GM10248 (cell line): ENCODE measurements around the gene SIK3.

Experiments used
- CTCF ChIA-PET: fragments of 300-600 bp; sonication (Branson Sonifier 250); formaldehyde crosslinking; extraction: SDS; loops from one replicate; lab custom pipeline; 2021; ENCODE audit warnings: antibody characterized with exemption; lab: Yijun Ruan, JAX
- POLR2A ChIA-PET: fragments of 350-650 bp; sonication (Branson Sonifier 250); formaldehyde crosslinking; extraction: SDS; loops from one replicate; lab custom pipeline; 2020; ENCODE audit warnings: antibody characterized with exemption; lab: Yijun Ruan, JAX
- DNase-seq: peaks from one replicate; pipeline ENCODE4 v3.0.0; 2012; ENCODE audit errors: extremely low spot score
- TF ChIP-seq, protein P1 (sequence below): IDR thresholded peaks from 2 replicates; pipeline ENCODE4 v1.5.1; 2012; ENCODE audit warnings: mild to moderate bottlenecking, low read depth; ENCODE audit errors: extremely low read depth, missing control alignments, control extremely low read depth

The SIK3 gene

GRCh38 chr11:116813781-116814471 lies 284.3 kb downstream of the SIK3 start:
- CTCF ChIA-PET = interaction anchor here (0.6 to 2.6 kb wide), 4 partner anchors 9 to 29 kb away, joined by 3 to 14 read pairs (median 4); partner anchors contain the start of genes APOA4 and APOA5
- POLR2A ChIA-PET = no interaction called here

DNA sequence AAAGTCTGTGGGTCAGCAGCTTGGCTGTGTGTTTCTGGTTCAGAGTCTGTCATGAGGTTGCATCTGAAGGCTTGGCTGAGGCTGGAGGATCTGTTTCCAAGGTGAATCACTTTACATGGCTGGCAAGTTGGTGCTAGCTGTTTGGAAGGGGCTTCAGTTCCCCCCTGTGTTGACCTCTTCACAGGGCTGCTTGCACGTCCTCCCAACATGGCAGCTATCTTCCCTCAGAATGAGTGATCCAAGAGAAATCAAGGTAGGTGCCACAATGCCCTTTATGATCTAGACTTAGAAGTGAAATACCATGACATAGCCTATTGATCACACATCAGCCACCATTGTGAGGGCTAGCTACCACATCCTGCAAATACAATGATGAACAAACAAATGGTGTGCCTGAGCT lies 285.1 kb downstream of the SIK3 start:
- POLR2A ChIA-PET = no interaction called here
- CTCF ChIA-PET = interaction anchor here (0.6 to 2.6 kb wide), 8 partner anchors 10 to 67 kb away, joined by 3 to 14 read pairs (median 4); partner anchors contain the start of genes APOA4 and APOA5
- no peak for DNase-seq
- TF ChIP-seq, protein P1, sequence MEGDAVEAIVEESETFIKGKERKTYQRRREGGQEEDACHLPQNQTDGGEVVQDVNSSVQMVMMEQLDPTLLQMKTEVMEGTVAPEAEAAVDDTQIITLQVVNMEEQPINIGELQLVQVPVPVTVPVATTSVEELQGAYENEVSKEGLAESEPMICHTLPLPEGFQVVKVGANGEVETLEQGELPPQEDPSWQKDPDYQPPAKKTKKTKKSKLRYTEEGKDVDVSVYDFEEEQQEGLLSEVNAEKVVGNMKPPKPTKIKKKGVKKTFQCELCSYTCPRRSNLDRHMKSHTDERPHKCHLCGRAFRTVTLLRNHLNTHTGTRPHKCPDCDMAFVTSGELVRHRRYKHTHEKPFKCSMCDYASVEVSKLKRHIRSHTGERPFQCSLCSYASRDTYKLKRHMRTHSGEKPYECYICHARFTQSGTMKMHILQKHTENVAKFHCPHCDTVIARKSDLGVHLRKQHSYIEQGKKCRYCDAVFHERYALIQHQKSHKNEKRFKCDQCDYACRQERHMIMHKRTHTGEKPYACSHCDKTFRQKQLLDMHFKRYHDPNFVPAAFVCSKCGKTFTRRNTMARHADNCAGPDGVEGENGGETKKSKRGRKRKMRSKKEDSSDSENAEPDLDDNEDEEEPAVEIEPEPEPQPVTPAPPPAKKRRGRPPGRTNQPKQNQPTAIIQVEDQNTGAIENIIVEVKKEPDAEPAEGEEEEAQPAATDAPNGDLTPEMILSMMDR = no peak

More at GRCh38 chr11:116813781-116814471, 284.3 kb downstream of the SIK3 start:
- TF ChIP-seq, protein P1 = no peak
- DNase-seq = no peak

DNA sequence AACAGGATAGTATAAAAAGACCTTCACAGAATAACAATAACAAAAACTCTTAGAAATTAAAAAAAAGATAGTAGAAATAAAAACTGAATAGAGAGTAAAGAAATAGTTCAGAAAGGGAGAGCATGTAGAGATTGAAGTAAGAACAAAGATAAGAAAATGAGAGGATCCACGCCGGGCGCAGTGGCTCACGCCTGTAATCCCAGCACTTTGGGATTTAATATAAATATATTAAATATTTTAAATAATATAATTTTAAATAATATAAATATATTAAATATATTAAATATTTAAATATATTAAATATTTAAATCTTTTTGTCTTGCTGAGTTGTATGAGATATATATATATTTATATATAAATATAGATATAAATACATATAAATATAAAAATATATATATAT lies 286.1 kb downstream of the SIK3 start:
- TF ChIP-seq, protein P1 = no peak
- ChIA-PET POLR2A (no interaction called here), CTCF (interaction anchor here (0.9 to 2.0 kb wide), 6 partner anchors 11 to 68 kb away, joined by 3 to 5 read pairs (median 4); partner anchors contain the start of gene APOA4)
- DNase-seq = no peak

- TF ChIP-seq, protein P1 = no peak
- ChIA-PET POLR2A (no interaction called here), CTCF (interaction anchor here (1.3 to 2.2 kb wide), 4 partner anchors 15 to 294 kb away, joined by 5 to 8 read pairs (median 6); partner anchors contain the start of gene APOA5)
- DNase-seq = no peak
Measured at GRCh38 chr11:116811194-116811593, 287.0 kb downstream of the SIK3 start.

GRCh38 chr11:116808262-116809175 lies 289.7 kb downstream of the SIK3 start:
- POLR2A ChIA-PET = no interaction called here
- TF ChIP-seq, protein P1 = no peak

GRCh38 chr11:116807601-116808261 lies 290.5 kb downstream of the SIK3 start:
- TF ChIP-seq, protein P1 = no peak
- POLR2A ChIA-PET = no interaction called here
- CTCF ChIA-PET = no interaction called here
- no peak for DNase-seq

More at GRCh38 chr11:116808262-116809175, 289.7 kb downstream of the SIK3 start:
- DNase-seq = no peak
- CTCF ChIA-PET = no interaction called here
